Pulmonary artery endothelial cell (primary cell): ENCODE data around the gene RBM18. TPM values are rescaled to one million over a fixed set of nuclear protein-coding genes. Genes with fewer than 3 reads are reported as not detected.

Source experiments
- DNase-seq: peaks from one replicate; pipeline ENCODE4 v3.0.0-alpha.2; 2011; ENCODE audit warnings: low read depth, low spot score
- total RNA-seq: library from RNA; depleted of rRNA; stranded (reverse); fragments of >200 nt; gene quantifications from 2 replicates; pipeline ENCODE4 v1.2.3, GENCODE V29; 2014

The RBM18 gene
- total RNA-seq, 1 donor from 2014 or later: 6.9 TPM

GRCh38 chr9:122206118-122207046 lies 58.3 kb downstream of the RBM18 start:
- DNase-seq: no peak

- DNase-seq: no peak
These were observed 59.5 kb downstream of the RBM18 start for GRCh38 chr9:122205176-122205575.

GRCh38 chr9:122204491-122204890 lies 60.1 kb downstream of the RBM18 start:
- DNase-seq: no peak

- no peak for DNase-seq
These were observed 60.6 kb downstream of the RBM18 start for GRCh38 chr9:122204055-122204454.

- no peak for DNase-seq
These were observed 62.5 kb downstream of the RBM18 start for GRCh38 chr9:122202111-122202510.

- no peak for DNase-seq
These were observed 63.0 kb downstream of the RBM18 start for GRCh38 chr9:122201641-122202040.

- DNase-seq: no peak
These were observed 63.6 kb downstream of the RBM18 start for GRCh38 chr9:122200960-122201595.

- no peak for DNase-seq
These were observed 66.8 kb downstream of the RBM18 start for GRCh38 chr9:122197882-122198281.

GRCh38 chr9:122197426-122197825 lies 67.2 kb downstream of the RBM18 start:
- no peak for DNase-seq

- DNase-seq: no peak
These were observed 68.8 kb downstream of the RBM18 start for GRCh38 chr9:122195875-122196274.

GRCh38 chr9:122193651-122194050 lies 71.0 kb downstream of the RBM18 start:
- no peak for DNase-seq

- DNase-seq: no peak
These were observed 71.6 kb downstream of the RBM18 start for GRCh38 chr9:122192914-122193525.

GRCh38 chr9:122192261-122192875 lies 72.3 kb downstream of the RBM18 start:
- DNase-seq: no peak

GRCh38 chr9:122191584-122191983 lies 73.1 kb downstream of the RBM18 start:
- DNase-seq: no peak

GRCh38 chr9:122190597-122191381 lies 73.9 kb downstream of the RBM18 start:
- no peak for DNase-seq

- DNase-seq: no peak
These were observed 76.3 kb downstream of the RBM18 start for GRCh38 chr9:122188369-122188768.

Other genes starting within 250 kb of the RBM18 start
- gene TTLL11, start 171.5 kb downstream of the RBM18 start, total RNA-seq: 1.8 and 3.7 TPM in 2 replicates
- gene NDUFA8, start 105.1 kb downstream of the RBM18 start, total RNA-seq: 49.2 and 63.4 TPM in 2 replicates
- not detected in 2 replicates for gene MORN5, start 104.9 kb downstream of the RBM18 start, total RNA-seq
- 0.13 and 0.14 TPM in 2 replicates for gene LHX6, start 35.9 kb downstream of the RBM18 start, total RNA-seq
- 41.3 and 42.6 TPM in 2 replicates for gene MRRF, start within 50 bp of the RBM18 start, total RNA-seq
- gene PTGS1, start 106.2 kb upstream of the RBM18 start, total RNA-seq: 14.4 and 28.7 TPM in 2 replicates
- gene OR1J1, start 213.1 kb upstream of the RBM18 start, total RNA-seq: not detected in 2 replicates
- not detected in 2 replicates for gene OR1J2, start 246.0 kb upstream of the RBM18 start, total RNA-seq